IPS-18c (cell line): Measurements from ENCODE around the gene QSOX2.
"Not testable (repeated sequence)": the region's sequence is repeated elsewhere in the genome, so short reads cannot be mapped to it uniquely, and the experiment has no call there.

Experiments
- H3K4me3 ChIP-seq: 2 replicates; pipeline ENCODE4 v1.7.0; 2013; ENCODE audit warnings: low read depth, mild to moderate bottlenecking, low read length, moderate library complexity; ENCODE audit not compliant: insufficient read depth
- H3K9me3 ChIP-seq: one replicate; pipeline ENCODE4 v1.6.1; 2013; ENCODE audit warnings: mild to moderate bottlenecking, low read length, moderate library complexity; ENCODE audit not compliant: control insufficient read depth, insufficient read depth

The QSOX2 gene

DNA sequence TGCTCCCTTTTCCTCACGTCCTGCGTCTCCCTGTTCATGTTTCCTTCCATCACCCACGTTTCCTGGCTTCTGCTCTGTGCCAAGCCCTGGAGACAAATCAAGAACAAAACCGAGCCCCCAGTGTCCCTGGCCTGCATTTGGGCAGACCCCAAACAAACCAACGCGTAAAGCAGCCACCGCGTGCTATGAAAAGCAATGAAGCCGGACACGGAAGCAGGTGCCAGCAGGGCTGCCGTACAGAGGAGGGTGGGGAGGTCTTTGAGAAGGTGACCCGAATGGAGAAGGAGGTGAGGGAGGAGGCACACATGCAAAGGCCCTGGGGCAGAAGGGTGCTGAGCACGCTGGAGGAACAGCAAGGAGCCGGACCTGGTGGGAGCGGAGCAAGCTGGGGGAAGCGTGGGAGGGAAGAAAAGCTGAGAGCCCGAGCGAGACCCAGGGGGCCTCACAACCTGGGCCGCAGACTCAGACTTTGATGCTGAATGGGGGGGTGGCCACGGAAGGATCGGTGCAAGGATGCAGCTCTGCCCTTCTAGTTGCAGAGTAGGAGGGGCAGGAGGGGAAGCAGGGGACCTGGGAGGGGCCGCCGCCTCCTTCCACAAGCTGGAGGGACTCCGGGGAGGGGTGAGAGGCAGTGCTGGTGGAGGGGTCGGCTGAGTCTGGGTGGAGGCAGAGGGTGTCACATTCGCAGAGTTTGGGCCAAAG lies 1.4 kb upstream of the QSOX2 start:
- H3K9me3 ChIP-seq, result peaks cover 2% of the 10 kb centered on the region
- H3K4me3 ChIP-seq, result no peak overlapping the region

DNA sequence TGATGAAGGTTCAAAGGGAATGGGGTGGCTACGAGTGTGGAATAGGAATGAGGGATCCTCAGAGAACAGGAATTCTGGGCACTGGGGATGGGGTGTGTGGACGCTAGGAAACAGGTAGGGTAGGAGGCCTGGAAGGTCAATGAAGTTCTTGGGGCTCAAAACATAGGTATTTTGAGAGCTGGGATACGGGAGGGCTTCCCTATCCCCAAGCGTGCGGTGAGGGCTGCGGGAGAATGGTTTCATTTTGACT lies 718 bp downstream of the QSOX2 start:
- Histone ChIP-seq H3K9me3 (peaks cover 2% of the 10 kb centered on the region), H3K4me3 (peak overlapping the region; percentile 74)

DNA sequence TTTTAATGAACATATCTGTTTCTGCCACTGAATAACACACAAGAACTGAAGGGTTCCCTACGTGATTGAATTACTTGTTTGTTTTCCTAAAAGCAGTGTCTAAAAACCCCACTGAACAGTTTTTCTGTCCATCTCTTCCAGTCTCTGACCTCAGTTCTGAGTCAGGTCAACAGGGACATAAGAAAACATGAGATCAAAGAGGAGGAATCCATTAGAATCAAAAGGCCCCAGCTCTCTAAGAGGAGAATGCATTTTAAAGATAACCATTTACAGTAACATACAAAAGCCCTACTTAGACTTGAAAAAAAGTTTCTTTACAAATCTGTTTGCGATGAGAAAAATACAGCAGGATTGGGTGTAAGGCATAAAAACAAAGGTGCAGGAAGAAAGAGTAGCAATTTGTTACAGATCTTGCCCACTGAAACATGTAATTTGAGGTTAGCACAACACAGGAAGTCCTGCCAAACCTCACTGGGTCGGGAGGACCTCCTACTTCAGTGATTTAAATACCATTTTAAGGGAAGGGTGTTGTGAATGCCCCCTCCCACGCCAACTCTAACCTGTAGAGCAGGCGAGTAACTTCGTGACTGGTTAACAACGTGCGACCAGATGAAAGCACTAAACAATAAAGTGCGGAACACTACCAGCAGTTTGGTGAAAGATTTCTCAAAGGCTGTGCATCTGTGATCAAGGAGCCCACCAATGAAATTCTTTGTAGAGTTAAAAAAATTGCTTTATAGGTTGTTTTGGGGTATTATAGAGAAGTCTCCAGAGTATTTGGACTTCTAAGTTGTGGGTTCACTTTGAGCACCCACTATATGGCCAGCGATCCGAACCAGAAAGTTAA lies 1.3 kb downstream of the QSOX2 start:
- peaks cover 2% of the 10 kb centered on the region for H3K9me3 ChIP-seq

DNA sequence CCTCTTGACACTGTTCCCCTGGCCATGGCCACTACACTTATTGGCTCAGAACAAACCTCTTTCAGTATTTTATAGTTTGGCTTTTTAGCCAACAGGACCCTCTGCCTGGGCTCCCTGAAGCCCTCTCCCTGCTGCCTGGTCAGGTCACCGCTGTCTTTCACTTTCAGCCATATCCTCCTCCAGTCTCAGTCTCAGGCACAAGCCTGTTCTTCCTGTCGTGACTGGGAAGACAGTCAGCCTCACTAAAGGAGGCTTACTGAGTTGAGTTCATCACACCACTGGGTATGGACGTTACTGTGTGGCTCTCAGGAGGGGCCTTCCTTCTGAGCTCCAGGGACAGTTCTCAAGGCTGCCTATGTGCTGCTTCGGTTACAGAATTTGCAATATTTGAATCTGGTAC lies 2.0 kb downstream of the QSOX2 start:
- H3K9me3 ChIP-seq, result peaks cover 2% of the 10 kb centered on the region
- H3K4me3 ChIP-seq, result no peak overlapping the region

More for the DNA sequence above, 1.3 kb downstream of the QSOX2 start:
- H3K4me3 ChIP-seq, result peak overlapping the region; percentile 74

DNA sequence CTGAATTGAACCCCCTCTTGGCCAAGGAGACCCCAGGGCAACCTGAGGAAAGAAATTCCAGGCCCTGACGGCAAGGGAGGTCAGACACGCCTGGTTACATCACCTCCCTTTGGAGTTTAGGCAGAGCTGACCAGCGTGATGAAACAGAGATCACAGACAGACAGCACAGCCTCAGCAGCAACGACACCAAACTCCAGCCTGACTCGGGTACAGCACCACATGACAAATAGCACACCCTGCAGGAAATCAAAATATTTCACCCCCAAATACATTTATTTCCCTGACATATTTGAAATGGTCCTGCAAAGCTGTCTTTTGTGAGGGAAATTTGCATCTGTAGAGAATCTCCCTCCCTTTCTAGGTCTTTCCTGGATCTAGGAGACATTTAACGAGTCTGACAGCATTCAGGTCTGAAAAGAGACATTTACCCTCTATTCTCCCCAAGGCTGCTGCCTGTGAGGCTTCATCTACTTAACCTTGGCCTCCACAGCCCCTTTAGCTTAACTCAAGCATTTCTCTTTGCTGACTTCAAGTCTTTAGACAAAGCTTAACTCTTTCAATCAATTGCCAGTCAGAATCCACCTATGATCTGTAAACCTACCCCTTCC lies 2.6 kb downstream of the QSOX2 start:
- Histone ChIP-seq H3K9me3 (peaks cover 2% of the 10 kb centered on the region), H3K4me3 (no peak overlapping the region)

DNA sequence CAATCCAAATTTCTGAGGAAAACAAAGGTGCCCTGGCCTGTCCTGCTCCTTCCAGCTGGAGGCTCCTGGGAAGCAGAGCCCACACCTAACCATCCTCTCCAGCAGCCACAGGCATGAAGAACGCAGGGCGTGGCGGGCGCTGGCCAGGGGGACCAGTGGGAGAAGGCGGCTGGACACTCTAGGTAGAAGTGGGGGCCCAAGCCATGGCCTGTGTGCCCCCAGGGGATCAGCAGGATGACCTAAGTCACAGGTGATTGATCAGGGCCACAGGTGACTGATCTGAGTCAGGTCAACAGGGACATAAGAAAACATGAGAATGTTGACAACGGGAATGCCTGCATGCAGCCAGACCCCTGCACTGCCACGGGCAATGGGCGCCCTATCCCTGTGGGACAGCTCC lies 3.4 kb downstream of the QSOX2 start:
- H3K4me3 ChIP-seq, result no peak overlapping the region
- H3K9me3 ChIP-seq, result peaks cover 2% of the 10 kb centered on the region

DNA sequence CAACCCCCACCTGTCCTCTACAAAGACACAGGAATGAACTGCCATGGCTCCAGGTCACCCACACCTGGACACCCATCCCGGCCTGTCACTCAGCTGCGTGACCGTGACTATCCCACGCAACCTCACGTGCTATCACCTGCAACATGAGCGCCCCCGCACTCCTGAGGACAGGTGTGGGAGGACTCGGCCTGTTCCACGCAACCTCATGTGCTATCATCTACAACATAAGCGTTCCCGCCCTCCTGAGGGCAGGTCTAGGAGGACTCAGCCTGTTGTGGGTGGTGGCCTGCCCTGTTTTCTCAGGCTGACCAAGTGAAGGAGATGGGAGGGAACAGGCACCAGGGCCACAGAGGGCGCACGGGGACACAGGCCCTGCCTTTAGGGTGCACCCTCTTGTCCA lies 4.1 kb downstream of the QSOX2 start:
- Histone ChIP-seq H3K4me3 (no peak overlapping the region), H3K9me3 (peaks cover 2% of the 10 kb centered on the region)

DNA sequence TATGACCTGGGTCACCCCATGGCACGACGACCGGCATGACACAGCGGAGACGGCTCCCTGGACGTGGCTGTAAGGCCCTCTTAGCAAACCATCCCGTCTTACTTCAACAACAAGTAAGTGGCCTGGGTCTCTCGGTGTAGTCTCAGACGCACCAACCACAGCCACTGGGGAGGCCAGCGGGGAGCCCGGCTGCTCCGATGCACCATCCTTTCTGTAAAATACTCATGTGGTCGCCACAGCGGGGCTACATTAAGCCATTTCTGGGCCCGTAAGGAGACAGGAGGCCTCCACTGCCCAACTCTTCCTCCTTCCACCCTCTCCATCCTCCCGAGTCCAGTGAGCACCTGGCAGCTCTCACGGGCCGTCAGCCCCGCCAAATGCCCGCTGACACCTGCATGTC lies 4.7 kb downstream of the QSOX2 start:
- no peak overlapping the region for H3K4me3 ChIP-seq
- H3K9me3 ChIP-seq, result peaks cover 2% of the 10 kb centered on the region

DNA sequence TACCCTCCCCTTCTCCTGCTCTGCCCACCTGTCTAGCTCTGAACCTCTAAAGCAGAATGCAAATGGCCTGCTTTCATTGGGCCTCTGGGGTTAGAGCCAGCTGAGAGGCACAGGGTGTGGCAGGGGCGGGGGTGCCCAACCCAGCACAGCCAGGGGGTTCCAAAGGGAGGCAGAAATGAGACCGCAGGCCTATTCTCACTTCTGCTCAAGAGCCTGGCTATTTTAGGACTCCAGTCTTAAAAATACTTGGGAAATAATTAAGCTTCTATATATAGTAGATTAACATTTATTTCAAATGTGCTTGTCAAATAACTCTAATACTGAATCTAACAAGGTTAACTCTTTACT lies 5.7 kb downstream of the QSOX2 start:
- Histone ChIP-seq H3K9me3 (peaks cover 2% of the 10 kb centered on the region), H3K4me3 (no peak overlapping the region)

DNA sequence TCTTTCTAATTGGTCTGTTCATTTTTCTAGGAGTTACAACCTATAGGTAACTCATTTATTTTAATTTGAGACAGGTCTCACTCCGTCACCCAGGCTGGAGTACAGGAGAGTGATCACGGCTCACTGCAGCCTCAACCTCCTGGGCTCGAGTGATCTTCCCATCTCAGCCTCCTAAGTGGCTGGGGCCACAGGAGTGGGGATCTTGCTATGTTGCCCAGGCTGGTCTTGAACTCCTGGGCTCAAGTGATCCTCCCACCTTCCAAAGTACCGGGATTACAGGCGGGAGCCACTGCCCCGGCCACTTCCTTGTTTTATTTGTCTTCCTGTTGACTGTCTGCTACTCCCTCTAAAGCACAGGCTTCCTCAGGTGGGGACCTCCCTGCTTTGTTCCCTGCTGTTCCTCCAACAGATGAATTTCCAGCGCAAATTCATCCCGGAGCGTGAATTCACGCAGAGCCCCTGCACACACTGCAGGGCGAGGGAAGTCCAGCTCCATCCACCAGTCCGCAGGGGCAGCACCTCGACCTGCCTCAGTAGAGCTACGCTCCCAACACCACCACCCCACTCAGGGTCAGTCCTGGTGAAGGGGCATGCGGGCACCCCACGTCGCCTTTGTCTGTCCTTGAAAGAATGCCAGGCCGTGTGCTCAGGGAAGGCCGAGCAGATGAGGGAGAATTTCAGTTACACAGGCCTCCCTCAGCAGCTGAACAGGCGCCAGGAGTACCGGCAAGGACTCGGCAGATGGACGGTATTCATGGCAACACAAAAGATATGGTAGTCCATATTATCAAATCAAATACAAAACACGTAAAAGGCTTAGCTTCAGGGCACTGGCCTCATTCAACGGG lies 6.3 kb downstream of the QSOX2 start:
- H3K4me3 ChIP-seq, result no peak overlapping the region

DNA sequence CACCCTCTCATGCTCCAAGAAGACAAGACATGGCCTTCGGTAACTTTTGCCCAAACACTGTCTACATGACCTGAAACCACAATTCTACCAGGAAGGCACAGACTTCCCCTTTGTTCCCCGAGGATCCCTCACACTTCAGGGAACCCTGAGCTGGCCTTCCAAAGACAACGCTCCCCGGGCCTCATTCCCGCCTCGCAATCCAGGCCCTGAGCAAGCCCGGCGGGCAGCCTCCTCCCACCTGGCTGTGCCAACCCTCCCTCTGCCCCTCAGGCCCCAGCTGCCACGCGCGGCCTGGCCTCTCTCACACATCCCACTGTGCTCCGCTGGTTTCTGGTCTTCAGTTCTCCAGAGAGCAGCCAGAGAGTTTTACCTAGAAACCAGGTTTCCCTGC lies 7.3 kb downstream of the QSOX2 start:
- peaks cover 2% of the 10 kb centered on the region for H3K9me3 ChIP-seq
- H3K4me3 ChIP-seq, result no peak overlapping the region

More for the DNA sequence above, 6.3 kb downstream of the QSOX2 start:
- H3K9me3 ChIP-seq, result peaks cover 2% of the 10 kb centered on the region

DNA sequence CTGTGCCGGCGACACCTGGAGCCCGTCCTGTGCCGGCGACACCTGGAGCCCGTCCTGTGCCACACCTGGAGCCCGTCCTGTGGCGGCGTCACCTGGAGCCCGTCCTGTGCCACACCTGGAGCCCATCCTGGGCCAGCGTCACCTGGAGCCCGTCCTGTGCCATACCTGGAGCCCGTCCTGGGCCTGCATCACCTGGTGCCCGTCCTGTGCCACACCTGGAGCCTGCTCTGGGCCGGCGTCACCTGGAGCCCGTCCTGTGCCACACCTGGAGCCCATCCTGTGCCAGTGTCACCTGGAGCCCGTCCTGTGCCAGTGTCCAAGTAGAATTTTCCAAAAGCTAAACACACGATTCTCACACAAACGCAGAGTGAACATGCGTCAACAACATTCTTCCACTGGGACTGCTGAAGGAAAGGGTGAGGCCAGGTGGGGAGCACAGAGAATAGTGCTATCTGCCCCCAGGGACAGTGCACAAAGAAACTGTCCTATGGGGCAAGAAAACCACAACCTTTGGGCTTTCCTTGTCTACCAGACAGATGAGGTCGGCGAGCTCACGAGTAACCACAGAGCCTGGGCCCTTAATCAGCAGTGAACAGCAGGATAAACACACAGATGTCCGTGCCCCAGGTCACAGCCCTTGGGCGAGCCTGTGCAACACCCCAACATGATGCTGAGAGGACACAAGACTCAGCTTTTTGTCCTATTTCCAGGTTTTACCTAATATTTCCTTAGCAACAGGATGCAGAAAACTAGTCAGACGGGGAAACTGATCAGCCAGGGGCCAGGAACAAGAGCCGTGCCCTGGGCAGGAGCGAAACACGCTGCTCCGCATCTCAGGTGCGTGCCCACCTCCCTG lies 7.9 kb downstream of the QSOX2 start:
- H3K4me3 ChIP-seq, result no peak overlapping the region
- peaks cover 2% of the 10 kb centered on the region for H3K9me3 ChIP-seq

DNA sequence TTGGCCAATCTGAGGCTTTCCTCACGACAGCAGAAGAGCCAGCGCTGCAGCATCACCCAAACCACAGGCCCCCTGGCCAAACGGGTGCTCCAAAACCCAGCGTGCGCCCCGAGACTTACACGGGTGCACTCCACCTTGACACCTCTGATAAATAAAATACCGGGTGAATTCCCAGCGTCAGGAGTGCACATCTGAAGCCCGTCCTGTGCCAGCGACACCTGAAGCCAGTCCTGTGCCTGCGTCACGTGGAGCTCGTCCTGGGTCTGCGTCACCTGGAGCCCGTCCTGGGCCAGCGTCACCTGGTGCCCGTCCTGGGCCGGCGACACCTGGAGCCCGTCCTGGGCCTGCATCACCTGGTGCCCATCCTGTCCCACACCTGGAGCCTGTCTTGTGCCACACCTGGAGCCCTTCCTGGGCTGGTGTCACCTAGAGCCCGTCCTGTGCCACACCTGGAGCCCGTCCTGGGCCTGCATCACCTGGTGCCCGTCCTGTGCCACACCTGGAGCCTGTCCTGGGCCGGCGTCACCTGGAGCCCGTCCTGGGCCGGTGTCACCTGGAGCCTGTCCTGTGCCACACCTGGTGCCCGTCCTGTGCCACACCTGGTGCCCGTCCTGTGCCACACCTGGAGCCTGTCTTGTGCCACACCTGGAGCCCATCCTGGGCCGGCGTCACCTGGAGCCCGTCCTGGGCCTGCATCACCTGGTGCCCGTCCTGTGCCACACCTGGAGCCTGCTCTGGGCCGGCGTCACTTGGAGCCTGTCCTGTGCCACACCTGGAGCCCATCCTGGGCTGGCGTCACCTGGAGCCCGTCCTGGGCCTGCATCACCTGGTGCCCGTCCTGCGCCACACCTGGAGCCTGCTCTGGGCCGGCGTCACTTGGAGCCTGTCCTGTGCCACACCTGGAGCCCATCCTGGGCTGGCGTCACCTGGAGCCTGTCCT lies 8.9 kb downstream of the QSOX2 start:
- not testable (repeated sequence) for H3K4me3 ChIP-seq, H3K9me3 ChIP-seq

DNA sequence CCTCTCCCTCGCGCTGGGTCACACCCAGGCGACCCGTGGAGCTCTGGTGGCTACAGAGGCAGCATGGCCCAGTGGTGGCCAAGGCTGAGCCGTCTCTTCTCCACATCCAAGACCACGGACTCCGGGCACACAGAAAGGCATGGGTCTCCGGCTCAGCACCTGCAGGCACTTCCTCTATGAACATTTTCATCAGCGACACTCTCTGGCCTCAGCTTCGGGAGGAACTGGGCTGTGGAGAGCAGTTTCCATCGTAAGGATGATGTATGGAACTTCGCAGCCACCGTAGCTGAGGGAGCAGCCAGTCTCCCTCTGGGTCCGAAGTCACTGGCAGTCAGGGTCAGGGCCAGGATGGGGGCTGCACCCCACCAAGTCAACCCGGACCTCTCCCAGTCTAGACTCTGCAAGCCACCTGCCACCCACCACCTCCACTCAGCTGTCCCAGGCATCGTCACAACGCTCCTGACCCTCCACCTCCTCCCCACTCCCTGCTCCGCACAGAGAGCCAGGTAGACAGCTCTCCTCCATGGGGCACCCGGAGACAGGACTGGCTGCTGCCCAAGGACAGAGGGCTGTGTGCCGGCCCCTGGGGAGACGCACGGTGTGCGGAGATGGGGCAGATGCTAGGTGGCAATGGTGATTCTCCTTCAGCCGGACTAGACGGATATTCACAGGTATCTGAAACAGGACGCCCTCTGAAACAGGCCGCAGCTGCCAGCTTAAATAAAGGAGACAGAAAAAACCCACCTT lies 9.7 kb downstream of the QSOX2 start:
- H3K4me3 ChIP-seq, result no peak overlapping the region
- no peaks in the 10 kb centered on the region for H3K9me3 ChIP-seq

DNA sequence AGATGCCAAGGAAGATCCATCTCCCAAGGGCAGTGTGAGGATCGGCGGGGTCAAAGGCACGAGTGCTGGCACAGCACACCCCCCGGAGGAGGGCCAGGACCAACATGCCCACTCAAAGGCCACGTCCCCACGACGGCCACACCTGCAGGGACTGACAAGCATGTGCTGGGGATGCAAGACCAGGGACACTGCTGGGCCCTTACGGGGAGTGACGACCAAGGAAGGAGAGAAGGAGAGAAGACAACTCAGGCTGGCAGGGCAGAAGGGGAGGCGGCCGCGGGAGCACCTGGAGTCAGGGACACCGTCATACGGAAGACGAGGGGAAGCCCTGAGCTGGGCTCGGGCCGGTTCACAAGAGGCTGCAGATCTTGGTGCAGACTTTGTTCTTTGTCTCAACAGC lies 10.4 kb downstream of the QSOX2 start:
- Histone ChIP-seq H3K4me3 (no peak overlapping the region), H3K9me3 (no peaks in the 10 kb centered on the region)
